GM12801 (cell line): ENCODE measurements around the gene KCNA10.

ENCODE experiments used
- TF ChIP-seq, protein P1 (sequence below): IDR thresholded peaks from one replicate; pipeline ENCODE4 v1.5.1; 2011; ENCODE audit warnings: control low read depth; ENCODE audit not compliant: insufficient read length; ENCODE audit errors: extremely low read depth

KCNA10 gene

GRCh38 chr1:110508028-110508940, 10.7 kb downstream of the KCNA10 start:
- TF ChIP-seq, protein P1, sequence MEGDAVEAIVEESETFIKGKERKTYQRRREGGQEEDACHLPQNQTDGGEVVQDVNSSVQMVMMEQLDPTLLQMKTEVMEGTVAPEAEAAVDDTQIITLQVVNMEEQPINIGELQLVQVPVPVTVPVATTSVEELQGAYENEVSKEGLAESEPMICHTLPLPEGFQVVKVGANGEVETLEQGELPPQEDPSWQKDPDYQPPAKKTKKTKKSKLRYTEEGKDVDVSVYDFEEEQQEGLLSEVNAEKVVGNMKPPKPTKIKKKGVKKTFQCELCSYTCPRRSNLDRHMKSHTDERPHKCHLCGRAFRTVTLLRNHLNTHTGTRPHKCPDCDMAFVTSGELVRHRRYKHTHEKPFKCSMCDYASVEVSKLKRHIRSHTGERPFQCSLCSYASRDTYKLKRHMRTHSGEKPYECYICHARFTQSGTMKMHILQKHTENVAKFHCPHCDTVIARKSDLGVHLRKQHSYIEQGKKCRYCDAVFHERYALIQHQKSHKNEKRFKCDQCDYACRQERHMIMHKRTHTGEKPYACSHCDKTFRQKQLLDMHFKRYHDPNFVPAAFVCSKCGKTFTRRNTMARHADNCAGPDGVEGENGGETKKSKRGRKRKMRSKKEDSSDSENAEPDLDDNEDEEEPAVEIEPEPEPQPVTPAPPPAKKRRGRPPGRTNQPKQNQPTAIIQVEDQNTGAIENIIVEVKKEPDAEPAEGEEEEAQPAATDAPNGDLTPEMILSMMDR: no peak

DNA sequence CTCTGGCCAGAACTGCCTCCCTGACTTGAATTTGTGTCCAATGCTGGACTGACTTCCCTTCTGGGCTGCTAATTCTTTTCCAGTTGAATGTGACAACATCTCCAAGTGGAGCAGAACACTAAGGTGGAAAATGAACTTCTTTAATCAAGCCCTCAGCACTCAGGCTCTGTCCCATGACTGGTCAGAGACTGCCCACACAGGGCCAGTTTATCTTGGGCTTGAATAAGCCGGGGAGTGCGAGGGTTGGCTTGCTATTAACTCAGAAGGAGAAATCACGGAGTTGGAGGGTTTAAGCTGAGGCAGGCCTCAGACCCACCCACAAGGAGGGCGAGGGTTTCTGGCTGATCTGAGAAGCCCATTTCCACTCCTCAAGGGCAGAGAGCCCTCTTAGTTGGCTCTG, 12.4 kb downstream of the KCNA10 start:
- TF ChIP-seq, protein P1: no peak

- TF ChIP-seq, protein P1: no peak
Measured at GRCh38 chr1:110505596-110505995, 13.4 kb downstream of the KCNA10 start.

GRCh38 chr1:110504226-110504625, 14.7 kb downstream of the KCNA10 start:
- TF ChIP-seq, protein P1: no peak

DNA sequence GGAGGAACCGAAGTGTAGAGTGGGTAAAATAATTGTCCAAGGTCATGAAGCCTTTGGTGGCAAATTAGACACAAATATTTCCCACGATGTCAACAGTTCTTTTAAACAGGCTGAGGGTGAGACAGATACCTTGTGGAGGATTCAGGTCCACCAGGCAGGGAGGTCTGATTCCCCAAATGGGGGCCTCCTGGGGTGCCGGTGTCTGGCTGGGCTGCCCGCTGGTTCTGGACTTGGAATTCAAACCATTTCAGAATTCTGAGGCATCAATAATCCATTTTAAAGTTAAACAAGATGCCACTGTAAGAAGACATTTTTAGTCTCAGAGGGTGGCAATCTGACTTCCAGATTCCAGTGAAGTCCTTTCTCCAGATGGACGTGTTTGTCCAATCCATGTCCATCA, 15.5 kb downstream of the KCNA10 start:
- TF ChIP-seq, protein P1: no peak

DNA sequence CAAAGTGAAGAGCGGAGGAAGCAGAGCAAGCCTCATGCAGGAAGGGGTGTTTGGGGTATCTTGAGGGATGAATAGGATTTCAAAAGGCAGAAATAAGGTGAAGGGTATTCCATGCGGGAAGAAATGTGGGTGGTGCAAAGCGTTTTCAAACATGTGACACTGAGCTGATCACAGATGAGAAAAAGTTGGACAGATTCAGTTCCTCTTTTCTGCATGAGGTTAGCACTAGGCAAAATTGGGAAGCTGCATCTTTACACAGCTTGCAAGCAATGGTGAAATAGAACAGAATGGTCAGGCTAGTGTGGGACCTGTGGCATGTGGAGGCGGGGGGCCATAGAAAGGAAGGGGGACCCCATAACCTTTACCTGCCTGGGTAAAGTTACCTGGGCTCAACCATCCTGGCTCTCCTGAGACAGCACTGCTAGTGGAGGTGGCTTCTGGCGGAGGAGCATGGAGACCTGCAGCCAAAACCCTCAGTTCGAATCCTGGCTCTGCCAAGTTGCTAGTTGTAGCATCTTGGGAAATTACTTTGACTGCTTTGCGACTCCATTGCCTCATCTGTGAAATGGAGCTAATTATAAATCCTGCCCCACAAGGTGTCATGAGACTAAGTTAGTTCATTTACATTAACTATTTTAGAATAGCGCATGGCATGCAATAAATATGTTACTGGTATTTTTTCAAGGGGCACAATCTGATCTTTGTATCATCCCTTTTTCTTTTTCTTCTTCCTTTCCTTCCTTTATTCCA, 16.4 kb downstream of the KCNA10 start:
- TF ChIP-seq, protein P1: no peak

- TF ChIP-seq, protein P1: no peak
Measured at GRCh38 chr1:110501488-110502132, 17.4 kb downstream of the KCNA10 start.
